DMS79 (cell line): ENCODE results near the gene DNAJC15.
"Not testable (repeated sequence)": the region's sequence is repeated elsewhere in the genome, so short reads cannot be mapped to it uniquely, and the experiment has no call there.

Source experiments
- DNase-seq: peaks from one replicate; lab custom pipeline; 2025; lab: John Stamatoyannopoulos, UW

The DNAJC15 gene

DNA sequence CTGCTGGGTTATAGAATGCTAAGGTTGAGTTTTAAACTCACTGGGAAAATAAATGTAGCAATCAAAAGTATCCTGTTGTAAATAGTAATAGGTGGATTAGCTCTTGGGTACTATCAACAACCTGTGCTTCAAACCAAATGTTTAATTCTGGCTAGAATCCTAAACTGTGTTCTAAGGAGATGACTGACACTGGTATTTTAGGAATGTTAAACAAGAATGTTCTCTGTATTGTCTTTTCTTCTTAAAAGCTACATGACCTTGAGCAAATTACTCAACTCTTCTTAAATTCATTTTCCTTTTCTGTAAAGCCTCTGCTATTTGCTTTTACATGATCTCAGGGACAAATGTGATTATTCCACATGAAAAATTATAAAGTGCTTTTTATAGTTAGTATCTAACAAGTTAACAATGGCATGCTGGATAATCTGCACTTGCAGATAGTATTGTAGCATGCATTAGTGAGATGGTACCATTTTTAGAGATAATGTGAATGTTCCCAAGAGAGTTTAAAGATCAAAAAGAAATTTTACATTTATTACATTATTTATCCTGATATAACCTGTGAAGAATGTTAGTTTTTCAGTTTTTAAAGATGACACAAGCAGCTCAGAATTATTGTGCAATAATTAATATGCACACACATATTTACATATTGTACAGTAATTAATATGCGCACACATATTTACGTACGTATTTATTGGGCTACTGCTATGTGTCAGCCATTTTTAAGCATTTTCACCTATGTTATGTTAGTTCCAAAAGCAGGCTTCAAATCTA is 17.7 kb upstream of the DNAJC15 start:
- no peak for DNase-seq

DNA sequence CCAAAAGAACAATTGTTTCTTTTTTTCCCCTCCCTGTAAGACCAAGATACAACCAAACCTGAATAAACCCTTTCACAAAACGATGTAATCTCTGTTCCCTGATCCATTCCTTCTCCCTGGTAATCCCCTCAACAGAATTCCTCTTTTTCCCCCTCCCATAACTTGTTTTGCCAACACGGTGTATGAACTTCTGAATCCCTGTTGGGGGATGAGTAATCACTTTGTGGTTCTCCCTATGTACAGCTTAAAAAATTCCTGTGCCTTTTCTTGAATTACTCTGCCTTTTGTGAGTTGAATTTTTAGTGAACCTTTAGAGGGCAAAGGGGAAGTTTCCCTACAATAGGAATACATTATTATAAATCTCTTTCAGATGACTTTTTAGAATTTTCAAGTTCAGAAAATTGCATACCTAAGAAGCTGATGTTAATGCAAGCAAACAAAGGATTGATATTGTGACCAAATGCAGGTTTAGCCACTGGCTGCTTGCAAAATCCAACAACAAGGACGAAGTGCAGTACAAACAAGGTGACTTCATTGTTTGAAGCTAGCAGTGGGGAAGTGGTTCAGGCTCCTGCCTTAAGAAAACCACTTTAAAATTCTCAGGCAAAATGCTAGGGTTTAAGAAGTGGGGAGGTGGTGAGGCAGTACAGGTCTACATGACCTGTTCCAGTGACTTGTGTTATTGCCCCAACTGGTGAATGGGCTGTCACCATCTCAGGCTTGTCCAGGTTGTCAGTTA is 16.3 kb upstream of the DNAJC15 start:
- DNase-seq, result no peak

DNA sequence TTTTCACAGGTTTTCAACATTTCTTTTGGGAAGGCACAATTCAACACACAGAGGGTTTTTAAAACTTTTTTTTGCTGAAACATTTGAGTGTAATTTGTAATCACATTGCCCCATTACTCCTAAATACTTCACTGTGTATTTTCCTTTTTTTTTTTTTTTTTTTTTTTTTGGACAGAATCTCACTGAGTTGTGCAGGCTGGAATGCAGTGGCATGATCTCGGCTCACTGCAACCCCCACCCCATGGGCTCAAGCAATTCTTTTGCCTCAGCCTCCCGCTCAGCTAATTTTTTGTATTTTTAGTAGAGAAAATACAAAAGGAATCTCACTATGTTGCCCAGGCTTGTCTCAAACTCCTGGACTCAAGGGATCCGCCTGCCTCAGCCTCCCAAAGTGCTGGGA is 14.8 kb upstream of the DNAJC15 start:
- no peak for DNase-seq

DNA sequence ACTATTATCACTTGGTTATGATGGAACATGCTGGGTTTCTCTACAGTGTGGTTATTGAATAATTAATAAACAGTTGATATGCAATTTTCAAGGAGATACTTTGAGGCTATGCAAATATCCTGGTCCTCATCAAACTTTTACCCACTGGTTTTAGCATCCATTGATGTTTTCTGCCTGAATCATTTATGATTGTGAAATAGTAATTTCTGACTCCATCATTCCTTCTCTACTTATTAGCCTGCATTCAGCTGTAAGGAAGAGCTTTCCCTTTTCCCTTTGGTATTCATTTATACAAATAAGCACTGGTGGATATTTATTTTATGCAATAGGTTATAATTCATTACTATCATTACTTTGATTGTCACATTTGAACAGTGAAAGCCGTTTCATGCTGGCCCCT is 13.9 kb upstream of the DNAJC15 start:
- no peak for DNase-seq

DNA sequence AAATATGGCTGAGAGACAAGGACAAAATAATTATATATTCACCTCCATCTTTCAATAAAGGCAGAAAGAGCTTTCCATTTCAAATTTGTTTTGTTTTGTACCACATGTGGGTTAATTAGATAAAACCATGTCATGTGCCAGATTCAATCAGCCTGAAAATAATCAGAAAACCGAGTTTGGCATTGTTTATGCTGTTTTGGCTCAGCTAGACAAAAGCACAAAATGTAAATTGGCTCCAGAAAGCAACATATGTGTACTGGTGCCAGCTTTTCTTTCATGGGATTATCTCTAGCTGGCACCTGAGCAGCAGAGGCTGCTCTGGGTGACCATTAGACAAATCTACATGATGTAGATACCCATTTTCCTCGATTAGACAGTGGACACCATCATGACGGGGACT is 9.2 kb upstream of the DNAJC15 start:
- DNase-seq, result no peak

DNA sequence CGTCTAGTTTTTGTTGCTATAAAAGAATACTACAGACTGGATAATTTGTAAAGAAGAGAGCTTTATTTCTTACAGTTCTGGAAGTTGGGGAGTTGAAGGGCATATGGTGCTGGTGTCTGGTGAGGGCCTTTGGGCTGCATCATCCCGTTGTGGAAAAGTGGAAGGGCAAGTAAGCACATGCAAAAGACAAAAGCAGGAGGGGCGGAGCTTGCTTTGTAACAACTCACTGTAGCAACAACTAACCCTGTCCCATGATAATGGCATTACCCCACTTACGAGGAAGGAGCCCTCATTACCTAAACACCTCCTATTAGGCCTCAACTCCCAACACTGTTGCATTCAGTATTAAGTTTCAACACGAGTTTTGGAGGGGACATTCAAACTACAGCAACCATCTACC is 7.2 kb upstream of the DNAJC15 start:
- no peak for DNase-seq

DNA sequence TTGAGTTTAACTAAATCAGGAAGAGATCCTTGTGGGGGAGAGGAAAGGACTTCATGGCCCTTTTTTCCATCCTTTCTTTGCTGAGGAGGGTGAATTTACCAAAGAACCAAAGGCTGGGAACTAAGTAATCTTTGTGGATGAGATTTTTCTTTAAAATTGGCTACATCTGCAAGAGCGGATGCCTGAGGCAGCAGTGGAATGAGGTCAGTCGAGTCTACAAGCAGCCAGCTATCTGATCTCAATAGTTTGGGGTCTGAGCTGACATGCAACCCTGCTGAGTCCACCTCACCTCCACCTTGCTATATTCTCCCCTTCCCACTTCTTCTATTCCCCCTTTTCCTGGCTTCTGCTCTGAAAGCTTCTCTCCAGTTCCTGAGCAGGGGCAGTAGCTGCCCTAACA is 3.6 kb upstream of the DNAJC15 start:
- no peak for DNase-seq

DNA sequence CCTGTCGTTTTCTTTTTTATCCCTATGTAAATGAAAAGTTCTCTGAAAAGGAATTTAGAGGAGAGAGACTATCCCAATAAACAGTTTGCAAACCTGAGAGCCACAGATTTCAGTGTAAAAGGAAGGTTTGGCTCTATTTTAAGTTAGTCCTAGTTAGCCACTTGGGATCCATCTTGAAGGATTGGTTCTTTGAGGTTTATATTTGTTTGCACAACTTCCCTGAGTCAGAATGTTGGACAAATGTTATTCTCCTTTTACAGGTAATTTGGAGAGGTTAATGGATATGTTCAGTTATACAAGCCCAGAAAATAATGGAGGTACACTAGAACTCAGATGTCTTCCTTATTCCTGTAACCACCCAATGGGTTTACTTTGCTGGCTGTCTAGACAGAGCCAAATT is 2.6 kb upstream of the DNAJC15 start:
- DNase-seq, result no peak

DNA sequence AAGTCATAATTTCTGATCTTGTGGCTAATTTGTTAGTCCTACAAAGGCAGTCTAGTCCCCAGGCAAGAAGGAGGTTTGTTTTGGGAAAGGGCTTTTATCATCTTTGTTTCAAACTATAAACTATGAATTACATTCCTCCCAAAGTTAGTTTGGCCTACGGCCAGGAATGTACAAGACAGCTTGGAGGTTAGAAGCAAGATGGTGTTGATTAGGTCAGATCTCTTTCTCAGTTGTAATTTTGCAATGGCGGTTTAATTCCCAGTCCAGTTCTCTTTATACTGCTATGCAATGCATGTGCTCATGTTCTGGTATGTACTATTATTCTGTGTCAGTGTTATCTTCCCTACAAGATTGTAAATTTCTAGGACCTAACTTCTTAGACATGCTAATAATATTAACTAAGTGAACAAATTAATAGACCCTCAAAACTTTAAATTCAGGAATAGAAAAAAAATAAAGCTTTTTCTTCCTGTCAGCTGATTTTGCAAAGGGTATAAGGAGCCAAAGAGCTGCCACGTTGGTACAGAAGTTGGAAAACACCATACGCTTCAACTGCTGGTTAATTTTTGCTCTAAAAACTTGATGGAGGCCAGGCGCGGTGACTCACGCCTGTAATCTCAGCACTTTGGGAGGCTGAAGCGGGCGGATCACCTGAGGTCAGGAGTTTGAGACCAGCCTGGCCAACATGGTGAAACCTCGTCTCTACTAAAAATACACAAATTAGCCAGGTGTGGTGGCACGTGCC is 1.3 kb upstream of the DNAJC15 start:
- DNase-seq, result no peak

DNA sequence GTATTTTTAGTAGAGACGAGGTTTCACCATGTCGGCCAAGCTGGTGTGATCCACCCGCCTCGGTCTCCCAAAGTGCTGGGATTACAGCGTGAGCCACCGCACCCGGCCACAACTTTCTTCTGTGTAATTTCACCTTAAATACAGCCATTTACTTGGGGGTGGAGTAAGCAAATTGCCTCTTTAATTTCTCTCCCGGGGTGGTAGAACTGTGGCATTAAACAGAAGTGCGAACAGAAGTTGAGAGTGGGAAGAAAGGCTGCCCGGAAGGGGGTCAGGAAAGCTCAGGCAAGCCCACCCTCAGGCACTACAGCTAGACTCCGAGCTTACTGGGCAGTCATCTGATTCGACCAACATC is 475 bp upstream of the DNAJC15 start:
- no peak for DNase-seq

DNA sequence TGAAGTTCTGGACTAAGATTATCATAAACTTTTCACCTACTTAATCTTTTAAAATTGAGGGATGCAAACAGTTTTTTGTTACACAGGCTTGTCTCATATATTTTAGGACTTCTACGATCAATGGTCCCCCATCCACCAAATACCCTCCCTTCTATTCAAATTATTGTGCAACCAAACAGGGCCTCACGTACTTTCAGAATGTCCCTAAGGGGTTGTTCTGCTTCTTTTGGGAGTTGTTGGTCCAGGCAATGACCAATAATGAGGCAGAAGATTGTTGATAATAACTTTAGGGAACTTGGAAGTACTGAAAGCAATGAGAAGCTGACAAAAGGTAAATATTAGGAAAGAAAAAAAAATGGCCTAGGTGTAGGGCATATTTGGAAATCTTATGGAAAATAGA is 2.9 kb downstream of the DNAJC15 start:
- DNase-seq, result no peak

DNA sequence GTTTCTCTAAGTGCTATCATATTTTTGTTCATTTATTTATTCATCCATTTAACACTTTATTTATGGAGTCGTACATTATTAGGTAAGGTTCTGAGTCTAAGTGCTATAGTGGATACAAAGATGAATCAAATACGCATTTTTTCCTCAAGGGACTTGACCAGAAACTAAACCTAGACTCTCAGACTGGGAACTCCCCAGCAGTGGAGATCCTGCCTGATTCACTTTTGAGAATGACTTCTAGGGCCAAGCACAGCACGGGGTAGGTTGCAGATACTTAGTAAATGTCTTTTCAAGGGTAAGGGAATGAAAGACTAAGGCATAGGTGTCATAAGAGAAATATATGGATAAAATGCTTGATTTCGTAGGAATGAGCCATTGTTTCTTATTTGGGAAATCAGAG is 7.2 kb downstream of the DNAJC15 start:
- no peak for DNase-seq

DNA sequence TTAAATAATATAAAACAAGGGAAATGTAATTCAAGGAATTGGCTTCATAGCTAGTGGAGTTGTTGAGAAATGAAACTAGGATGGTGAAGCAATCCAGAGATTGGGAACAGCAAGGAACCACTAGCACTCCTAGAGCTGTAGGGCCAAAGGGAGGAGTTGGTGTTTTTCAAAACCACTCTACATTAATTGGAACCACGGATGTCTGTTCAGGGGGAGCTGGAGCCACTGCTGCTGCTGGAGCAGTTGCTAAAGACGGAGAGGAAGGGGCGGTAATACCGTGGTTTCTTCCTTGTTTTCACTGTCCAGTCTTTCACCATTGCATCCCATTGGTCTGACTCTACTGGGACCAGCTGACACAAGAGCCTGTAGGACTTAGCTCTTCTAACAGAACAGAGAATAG is 8.5 kb downstream of the DNAJC15 start:
- no peak for DNase-seq

DNA sequence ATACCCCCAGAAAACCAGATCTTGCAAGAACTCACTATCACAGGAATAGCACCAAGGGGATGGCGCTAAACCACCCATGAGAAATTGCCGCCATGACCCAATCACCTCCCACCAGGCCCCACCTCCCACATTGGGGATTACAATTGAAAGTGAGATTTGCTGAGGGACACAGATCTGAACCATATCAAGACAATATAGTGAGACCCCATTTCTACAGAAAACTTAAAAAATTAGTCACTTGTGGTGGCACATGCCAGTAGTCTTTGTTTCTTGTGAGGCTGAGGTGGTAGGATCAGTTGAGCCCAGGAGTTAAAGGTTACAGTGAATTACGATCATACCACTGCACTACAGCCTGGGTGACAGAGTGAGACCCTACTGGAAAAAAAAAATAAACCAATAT is 9.7 kb downstream of the DNAJC15 start:
- DNase-seq, result no peak

DNA sequence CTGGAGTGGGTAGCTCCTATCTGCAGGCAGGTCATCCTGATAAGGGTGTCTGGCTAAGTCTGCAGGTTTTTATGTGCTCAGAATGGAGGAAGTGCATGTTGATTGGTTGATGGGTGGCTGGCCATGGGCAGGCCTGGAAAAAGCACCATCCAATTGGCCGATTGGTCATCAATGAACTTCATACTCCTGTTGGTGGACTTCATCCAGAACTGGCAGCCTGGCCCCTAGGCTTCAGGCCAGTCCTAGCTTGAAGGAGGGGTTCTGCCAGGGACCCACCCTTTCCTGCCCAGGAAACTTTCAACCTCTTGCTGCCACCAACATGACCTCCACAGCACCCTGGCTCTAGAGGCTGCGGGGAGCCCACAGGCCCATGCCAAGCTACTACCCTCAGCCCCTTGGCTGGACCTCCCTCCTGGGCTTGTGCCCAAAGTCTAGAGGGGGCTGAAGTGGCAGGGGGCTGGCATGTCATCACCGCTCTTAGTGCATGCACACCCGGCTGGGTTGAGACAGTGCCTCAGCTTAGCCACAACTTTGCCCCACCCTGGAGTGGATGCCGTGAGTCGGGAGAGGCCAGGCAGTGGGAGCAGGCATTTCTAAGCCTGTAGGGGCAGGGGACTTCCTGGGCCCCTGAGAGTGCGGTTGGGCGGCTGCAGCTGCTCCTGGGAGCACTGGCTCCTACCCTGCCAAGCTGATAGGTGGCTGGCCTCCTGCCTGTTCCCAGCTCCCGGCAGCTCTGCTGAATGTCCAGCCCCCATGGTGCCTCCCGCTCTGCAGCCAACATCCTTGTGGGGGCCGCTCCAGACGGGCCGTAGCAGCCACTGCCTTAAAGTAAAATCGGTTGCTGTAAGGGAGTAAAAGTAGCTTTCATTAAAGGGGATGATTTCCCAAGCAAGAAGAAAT is 13.2 kb downstream of the DNAJC15 start:
- DNase-seq, result no peak

DNA sequence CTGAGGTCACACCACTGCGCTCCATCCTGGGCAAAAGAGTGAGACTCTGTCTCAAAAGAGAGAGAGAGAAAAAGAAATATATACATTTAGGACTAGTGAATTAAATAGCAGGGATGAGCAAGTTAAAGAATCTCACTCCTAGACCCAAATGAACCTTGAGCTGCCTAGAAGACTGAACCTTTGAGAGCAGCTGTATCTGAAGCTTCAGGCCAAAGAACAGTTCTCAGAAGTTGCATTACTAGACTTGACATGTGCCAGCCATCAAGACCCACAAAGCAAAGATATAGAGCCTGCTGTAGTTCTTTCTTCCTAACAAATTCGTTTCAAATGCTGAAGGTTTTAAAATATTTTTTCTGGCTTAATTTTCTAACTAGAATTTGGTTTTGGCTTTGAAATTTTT is 16.6 kb downstream of the DNAJC15 start:
- DNase-seq, result no peak

DNA sequence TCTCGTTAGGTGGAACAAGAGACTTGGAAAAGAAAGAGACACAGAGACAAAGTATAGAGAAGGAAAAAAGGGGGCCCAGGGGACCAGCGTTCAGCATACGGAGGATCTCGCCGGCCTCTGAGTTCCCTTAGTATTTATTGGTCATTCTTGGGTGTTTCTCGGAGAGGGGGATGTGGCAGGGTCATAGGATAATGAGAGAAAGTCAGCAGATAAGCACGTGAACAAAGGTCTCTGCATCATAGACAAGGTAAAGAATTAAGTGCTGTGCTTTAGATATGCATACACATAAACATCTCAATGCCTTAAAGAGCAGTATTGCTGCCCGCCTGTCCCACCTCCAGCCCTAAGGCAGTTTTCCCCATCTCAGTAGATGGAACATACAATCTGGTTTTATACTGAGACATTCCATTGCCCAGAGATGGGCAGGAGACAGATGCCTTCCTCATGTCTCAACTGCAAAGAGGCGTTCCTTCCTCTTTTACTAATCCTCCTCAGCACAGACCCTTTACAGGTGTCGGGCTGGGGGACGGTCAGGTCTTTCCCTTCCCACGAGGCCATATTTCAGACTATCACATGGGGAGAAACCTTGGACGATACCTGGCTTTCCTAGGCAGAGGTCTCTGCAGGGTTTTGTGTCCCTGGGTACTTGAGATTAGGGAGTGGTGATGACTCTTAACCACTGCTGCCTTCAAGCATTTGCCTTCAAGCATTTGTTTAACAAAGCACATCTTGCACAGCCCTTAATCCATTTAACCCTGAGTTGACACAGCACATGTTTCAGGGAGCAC is 17.4 kb downstream of the DNAJC15 start:
- not testable (repeated sequence) for DNase-seq

DNA sequence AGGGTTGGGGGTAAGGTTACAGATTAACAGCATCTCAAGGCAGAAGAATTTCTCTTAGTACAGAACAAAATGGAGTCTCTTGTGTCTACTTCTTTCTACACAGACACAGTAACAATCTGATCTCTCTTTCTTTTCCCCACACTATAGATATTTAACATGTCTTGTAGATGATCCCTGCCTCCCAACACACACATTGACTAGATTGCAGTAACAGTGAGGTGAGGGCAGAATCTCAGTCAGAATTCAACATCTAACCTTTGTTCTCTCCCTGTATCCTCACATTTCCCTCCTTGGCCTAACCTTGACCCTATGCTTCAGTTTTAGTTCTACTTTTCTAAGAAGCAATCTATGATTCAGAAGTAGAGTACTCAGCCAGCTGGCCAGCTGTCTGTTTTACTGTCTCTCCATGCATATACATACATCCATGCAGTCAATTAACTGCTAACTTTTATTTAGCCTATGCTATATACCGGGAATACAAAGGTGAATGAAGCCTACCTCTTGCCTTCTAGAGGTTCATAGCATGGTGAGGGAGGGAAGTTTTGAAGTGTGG is 18.1 kb downstream of the DNAJC15 start:
- no peak for DNase-seq

DNA sequence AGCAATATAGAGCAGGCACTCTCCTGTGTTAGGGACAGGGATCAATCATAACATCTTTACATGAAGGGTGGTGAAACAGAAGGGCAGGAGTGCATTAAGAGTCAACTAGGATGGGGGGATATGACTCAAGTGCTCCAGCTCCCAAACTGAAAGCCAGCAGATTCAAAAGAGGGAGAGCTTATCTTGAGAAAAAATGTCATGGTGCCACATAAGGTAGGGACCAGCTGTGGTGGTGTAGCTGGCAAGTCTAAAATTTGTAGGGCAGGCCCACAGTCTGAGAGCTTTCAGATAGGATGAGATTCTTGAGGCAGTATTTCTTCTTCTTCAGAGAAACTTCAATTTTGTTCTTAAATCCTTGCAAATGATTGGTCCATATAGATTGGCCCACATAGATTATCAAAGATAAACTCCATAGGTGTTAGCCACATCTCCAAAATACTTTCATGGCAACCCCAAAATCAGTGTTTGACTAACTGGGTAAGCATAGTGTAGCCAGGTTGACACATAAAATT is 19.1 kb downstream of the DNAJC15 start:
- DNase-seq, result no peak

DNA sequence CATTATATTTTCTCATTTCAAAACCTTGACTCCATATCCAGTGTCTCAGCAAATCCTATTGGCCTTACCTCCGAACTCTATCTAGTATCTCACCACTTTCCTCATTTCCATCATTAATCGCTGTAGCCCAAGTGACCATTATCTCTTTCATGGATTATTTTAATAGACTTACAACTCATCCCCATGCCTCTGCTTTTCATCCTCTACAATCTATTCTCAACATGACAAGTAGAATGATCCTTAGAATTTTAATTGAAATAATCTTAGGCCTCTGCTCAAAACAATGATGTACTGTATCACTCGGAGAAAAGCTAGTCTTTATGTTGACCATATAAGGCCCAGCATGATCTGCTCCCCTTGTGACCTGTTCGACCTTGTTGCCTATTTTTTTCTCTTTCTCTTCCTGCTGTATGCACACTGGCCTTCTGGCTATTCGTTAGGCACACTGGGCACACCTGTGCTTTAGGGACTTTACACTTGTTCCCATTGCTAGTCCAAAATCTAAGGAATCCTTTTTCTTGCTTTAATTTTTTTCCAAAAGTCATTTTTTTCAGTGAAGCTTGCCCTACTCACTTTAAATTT is 21.4 kb downstream of the DNAJC15 start:
- DNase-seq, result no peak
